Measurements from ENCODE around the gene PAX8. TPM values are rescaled to one million over a fixed set of nuclear protein-coding genes. Genes with fewer than 3 reads are reported as not detected.

Gene PAX8
- total and polyA plus RNA-seq, 2 donors (not counting 1 experiment from before 2014, with no cell fraction given): 0.45 to 0.64 TPM

GRCh38 chr2:113169002-113169530, 109.7 kb downstream of the PAX8 start:
- TF ChIP-seq CTCF (IDR thresholded peaks at IDR 0.05): no peak
- Mint-ChIP-seq H3K27ac (peak overlapping the region; percentile 88), H3K9me3 (ENCODE audit: insufficient read depth) (no peaks in the 10 kb centered on the region), H3K4me3 (peak overlapping the region; percentile 14), H3K27me3 (no peaks in the 10 kb centered on the region), H3K4me1 (peaks cover 57% of the 10 kb centered on the region)
- peak overlapping the region; percentile 38 for H3K9ac ChIP-seq (ENCODE audit: low read length)
- H3K27me3 ChIP-seq (replicated peaks in 1 of 4; ENCODE audit: control extremely low read depth in 1 of 4, control insufficient read depth in 3 of 4, insufficient read depth in 4 of 4, low read length in 3 of 4): no peaks in the 10 kb centered on the region
- ATAC-seq (ENCODE audit: low read depth) (peak; percentile 35), DNase-seq (peak; percentile 65)
- H3K4me3 ChIP-seq (ENCODE audit: control extremely low read depth in 1 of 5, extremely low read depth in 1 of 5, insufficient read depth in 1 of 5, low read depth in 2 of 5, low read length in 4 of 5): peak overlapping the region in 1 of 5 experiments; percentile 34
- peak overlapping the region; percentile 53 for H2AFZ ChIP-seq (ENCODE audit: insufficient read depth, low read depth, low read length, poor library complexity, severe bottlenecking)
- WGBS (ENCODE audit: insufficient coverage): 48% methylated on average over 5 of the region's 8 CpGs
- CTCF ChIA-PET: interaction anchor here (18.3 kb wide), 1 partner anchor 30 kb away, joined by 327 read pairs; no protein-coding TSS in a partner anchor
- peaks cover 3% of the 10 kb centered on the region for H4K20me1 ChIP-seq (ENCODE audit: control insufficient read depth, insufficient read depth, low read length, poor library complexity, severe bottlenecking)
- peak overlapping the region; percentile 63 to 70 for H3K27ac ChIP-seq (ENCODE audit: low read length in 2 of 2)
- POLR2A ChIA-PET: no interaction called here
- peaks cover 0 to 4% (median 0%) of the 10 kb centered on the region in 3 donors for H3K9me3 ChIP-seq (ENCODE audit: control extremely low read depth in 1 of 3, control insufficient read depth in 2 of 3, insufficient read depth in 1 of 3, low read length in 2 of 3)
- H3K36me3 ChIP-seq (replicated peaks in 1 of 2; ENCODE audit: control extremely low read depth in 1 of 2, control insufficient read depth in 1 of 2, extremely low read depth in 1 of 2, insufficient read depth in 2 of 2, low read length in 1 of 2): no peaks in the 10 kb centered on the region
- intact Hi-C loops (cut with micrococcal nuclease): no loop called here
- peak overlapping the region; percentile 62 for H3K4me2 ChIP-seq (replicated peaks; ENCODE audit: low read depth, low read length, poor library complexity, severe bottlenecking)
- H3K4me1 ChIP-seq (ENCODE audit: control insufficient read depth in 2 of 2, insufficient read depth in 2 of 2, low read length in 2 of 2): peaks cover 51 to 58% of the 10 kb centered on the region in 2 donors
- H3K79me2 ChIP-seq (ENCODE audit: control insufficient read depth, insufficient read depth, low read length): peaks cover 85% of the 10 kb centered on the region

- ATAC-seq (ENCODE audit: low read depth) (no peak), DNase-seq (no peak)
- Histone ChIP-seq H3K27me3 (replicated peaks in 1 of 4; ENCODE audit: control extremely low read depth in 1 of 4, control insufficient read depth in 3 of 4, insufficient read depth in 4 of 4, low read length in 3 of 4) (no peaks in the 10 kb centered on the region), H3K9ac (ENCODE audit: low read length) (no peak overlapping the region), H4K20me1 (ENCODE audit: control insufficient read depth, insufficient read depth, low read length, poor library complexity, severe bottlenecking) (no peaks in the 10 kb centered on the region), H3K4me1 (ENCODE audit: control insufficient read depth in 2 of 2, insufficient read depth in 2 of 2, low read length in 2 of 2) (peaks cover 44 to 50% of the 10 kb centered on the region in 2 donors), H3K36me3 (replicated peaks in 1 of 2; ENCODE audit: control extremely low read depth in 1 of 2, control insufficient read depth in 1 of 2, extremely low read depth in 1 of 2, insufficient read depth in 2 of 2, low read length in 1 of 2) (no peaks in the 10 kb centered on the region), H3K9me3 (ENCODE audit: control extremely low read depth in 1 of 3, control insufficient read depth in 2 of 3, insufficient read depth in 1 of 3, low read length in 2 of 3) (peaks cover 0 to 4% (median 0%) of the 10 kb centered on the region in 3 donors), H3K4me3 (ENCODE audit: control extremely low read depth in 1 of 5, extremely low read depth in 1 of 5, insufficient read depth in 1 of 5, low read depth in 2 of 5, low read length in 4 of 5) (no peak overlapping the region), H3K27ac (ENCODE audit: low read length in 2 of 2) (peak overlapping the region in 1 of 2 donors; percentile 70), H3K79me2 (ENCODE audit: control insufficient read depth, insufficient read depth, low read length) (peaks cover 80% of the 10 kb centered on the region), H2AFZ (ENCODE audit: insufficient read depth, low read depth, low read length, poor library complexity, severe bottlenecking) (peak overlapping the region; percentile 53), H3K4me2 (replicated peaks; ENCODE audit: low read depth, low read length, poor library complexity, severe bottlenecking) (peak overlapping the region; percentile 62)
- POLR2A ChIA-PET: no interaction called here
- Mint-ChIP-seq H3K27me3 (no peaks in the 10 kb centered on the region), H3K4me3 (no peak overlapping the region), H3K4me1 (peaks cover 47% of the 10 kb centered on the region), H3K9me3 (ENCODE audit: insufficient read depth) (no peaks in the 10 kb centered on the region), H3K27ac (peak overlapping the region; percentile 88)
- no peak for TF ChIP-seq CTCF (IDR thresholded peaks at IDR 0.05)
- TF ChIP-seq EZH2 (IDR thresholded peaks at IDR 0.05; ENCODE audit: borderline replicate concordance, insufficient read depth, low read depth, low read length, poor library complexity, severe bottlenecking): no peak
- CTCF ChIA-PET: interaction anchor here (1.1 to 18.3 kb wide), 2 partner anchors 29 to 31 kb away, joined by 3 to 327 read pairs; no protein-coding TSS in a partner anchor
- intact Hi-C loops (cut with micrococcal nuclease): no loop called here
- WGBS (ENCODE audit: insufficient coverage): 97% methylated on average over 5 of the region's 6 CpGs
These were observed 110.8 kb downstream of the PAX8 start for GRCh38 chr2:113167962-113168340.
